PC-9 (cell line): Measurements from ENCODE around the gene VWA2.

ENCODE experiments used
- CTCF ChIP-seq: fragments of 200-600 bp; sonication (generic); conservative IDR thresholded peaks from 2 replicates; pipeline ENCODE4 v1.6.1; 2017; ENCODE audit warnings: mixed run types, antibody characterized with exemption, mild to moderate bottlenecking, moderate library complexity
- EZH2 ChIP-seq: fragments of 200-600 bp; sonication (generic); IDR thresholded peaks from 2 replicates; pipeline ENCODE4 v1.8.0; 2017; ENCODE audit warnings: antibody characterized with exemption, low read depth

- TF ChIP-seq CTCF (no peak), EZH2 (no peak)
Measured at GRCh38 chr10:114291516-114291915, 52.5 kb downstream of the VWA2 start.
